A673 (cell line): Measurements from ENCODE around the gene GABRG1. TPM values are rescaled to one million over a fixed set of nuclear protein-coding genes. Genes with fewer than 3 reads are reported as not detected.

ENCODE experiments used
- BruUV-seq: library from RNA; stranded (reverse); fragments of 400-500 nt; replicated peaks from 2 replicates; lab custom pipeline; 2021; lab: Mats Ljungman, UMichigan
- CTCF ChIA-PET: fragments of 300-600 bp; sonication (Branson Sonifier 250); formaldehyde crosslinking; loops from one replicate; lab custom pipeline; 2022; ENCODE audit warnings: antibody characterized with exemption; lab: Charles Lee
- POLR2A ChIA-PET: fragments of 300-600 bp; sonication (Branson Sonifier 250); formaldehyde crosslinking; loops from one replicate; lab custom pipeline; 2022; ENCODE audit warnings: antibody characterized with exemption; ENCODE audit not compliant: low non-redundant PET; lab: Charles Lee
- DNase-seq: peaks from one replicate; pipeline ENCODE4 v3.0.0-alpha.2; 2015; ENCODE audit warnings: low spot score
- H3K27ac ChIP-seq: fragments of 200-600 bp; sonication (generic); 2 replicates; pipeline ENCODE4 v1.5.1; 2016; ENCODE audit warnings: mixed run types, low read depth, mild to moderate bottlenecking, mixed read lengths, antibody characterized with exemption, low read length; ENCODE audit not compliant: poor library complexity, severe bottlenecking
- H3K27me3 ChIP-seq: fragments of 200-600 bp; sonication (generic); replicated peaks from 2 replicates; pipeline ENCODE4 v1.6.1; 2017; ENCODE audit warnings: mixed run types, low read depth, mild to moderate bottlenecking, mixed read lengths, antibody characterized with exemption, low read length; ENCODE audit not compliant: insufficient read depth, poor library complexity
- H3K36me3 ChIP-seq: fragments of 200-600 bp; sonication (generic); 2 replicates; pipeline ENCODE4 v1.6.1; 2016; ENCODE audit warnings: mixed run types, mild to moderate bottlenecking, mixed read lengths, antibody characterized with exemption, low read length; ENCODE audit not compliant: insufficient read depth, poor library complexity, severe bottlenecking
- H3K4me1 ChIP-seq: fragments of 200-600 bp; sonication (generic); 2 replicates; pipeline ENCODE4 v1.6.1; 2017; ENCODE audit warnings: mixed run types, mild to moderate bottlenecking, mixed read lengths, antibody characterized with exemption, low read length; ENCODE audit not compliant: insufficient read depth, poor library complexity, severe bottlenecking
- H3K4me3 ChIP-seq: fragments of 200-600 bp; sonication (generic); 2 replicates; pipeline ENCODE4 v1.5.1; 2016; ENCODE audit warnings: low read depth, mixed run types, mild to moderate bottlenecking, mixed read lengths, low read length; ENCODE audit not compliant: poor library complexity, severe bottlenecking
- H3K9me3 ChIP-seq: fragments of 200-600 bp; sonication (generic); 2 replicates; pipeline ENCODE4 v1.6.1; 2016; ENCODE audit warnings: mixed run types, low read depth, mild to moderate bottlenecking, mixed read lengths, antibody characterized with exemption, low read length; ENCODE audit not compliant: poor library complexity, severe bottlenecking
- EZH2 ChIP-seq: fragments of 200-600 bp; sonication (generic); IDR thresholded peaks from 2 replicates; pipeline ENCODE4 v1.6.1; 2017; ENCODE audit warnings: borderline replicate concordance, low read depth, mild to moderate bottlenecking, mixed read lengths, antibody characterized with exemption, low read length; ENCODE audit not compliant: poor library complexity, severe bottlenecking
- intact Hi-C: fragments of 100-400 bp; cut with micrococcal nuclease; formaldehyde crosslinking; loops from one replicate; pipeline ENCODE4 v1.10.0; 2022; ENCODE audit not compliant: unreplicated experiment
- total RNA-seq: library from RNA; stranded (reverse); gene quantifications from 2 replicates; pipeline ENCODE4 v1.2.3, GENCODE V29; 2021
- TF ChIP-seq, protein P1 (sequence below): fragments of 300-800, 200-600 bp; sonication (generic); conservative IDR thresholded peaks from 2 replicates; pipeline ENCODE4 v1.5.1; 2017; ENCODE audit warnings: low read depth, mild to moderate bottlenecking, antibody characterized with exemption, low read length, moderate library complexity, mixed read lengths

The GABRG1 gene
- total RNA-seq, 1 experiment from 2014 or later: not detected

DNA sequence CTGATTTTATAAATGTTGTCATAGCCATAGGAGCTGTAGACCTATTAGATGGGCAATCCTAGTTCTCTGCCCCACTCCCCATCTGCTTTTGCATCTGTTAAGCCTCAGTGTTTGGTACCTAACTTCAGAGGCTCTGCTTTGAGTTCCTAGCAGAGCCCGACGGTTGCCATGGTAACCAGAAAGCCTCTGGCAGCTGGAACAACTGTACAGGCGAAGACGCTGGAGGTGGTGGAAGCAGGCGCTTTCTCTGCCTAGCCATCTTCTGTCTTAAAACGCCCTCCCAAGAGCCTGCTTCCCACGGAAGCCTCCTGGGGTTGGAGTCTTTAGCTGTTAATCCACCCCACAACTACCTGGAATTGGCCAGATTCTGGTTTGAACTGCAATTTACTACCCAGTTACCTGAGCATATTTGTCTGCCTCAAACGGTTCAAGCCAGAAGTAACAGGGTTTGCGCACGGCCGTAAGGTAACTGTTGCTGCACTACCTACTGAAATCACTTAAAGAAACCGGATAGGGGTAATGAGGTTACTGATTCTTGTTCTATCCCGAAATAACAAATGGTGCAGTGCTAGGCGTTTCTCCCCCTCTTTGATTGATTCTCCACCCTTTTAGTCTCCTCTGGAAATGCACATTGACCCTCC is 1.0 kb upstream of the GABRG1 start:
- H3K27ac ChIP-seq: no peak overlapping the region
- peak; percentile 56 for DNase-seq
- no peaks in the 10 kb centered on the region for H3K36me3 ChIP-seq
- ChIA-PET POLR2A (no interaction called here), CTCF (no interaction called here)
- intact Hi-C loops: loop anchor here (5.0 kb wide), 1 partner anchor 147 kb away; no protein-coding TSS in a partner anchor
- H3K4me3 ChIP-seq: no peak overlapping the region
- peaks cover 4% of the 10 kb centered on the region for H3K4me1 ChIP-seq
- TF ChIP-seq, protein P1, sequence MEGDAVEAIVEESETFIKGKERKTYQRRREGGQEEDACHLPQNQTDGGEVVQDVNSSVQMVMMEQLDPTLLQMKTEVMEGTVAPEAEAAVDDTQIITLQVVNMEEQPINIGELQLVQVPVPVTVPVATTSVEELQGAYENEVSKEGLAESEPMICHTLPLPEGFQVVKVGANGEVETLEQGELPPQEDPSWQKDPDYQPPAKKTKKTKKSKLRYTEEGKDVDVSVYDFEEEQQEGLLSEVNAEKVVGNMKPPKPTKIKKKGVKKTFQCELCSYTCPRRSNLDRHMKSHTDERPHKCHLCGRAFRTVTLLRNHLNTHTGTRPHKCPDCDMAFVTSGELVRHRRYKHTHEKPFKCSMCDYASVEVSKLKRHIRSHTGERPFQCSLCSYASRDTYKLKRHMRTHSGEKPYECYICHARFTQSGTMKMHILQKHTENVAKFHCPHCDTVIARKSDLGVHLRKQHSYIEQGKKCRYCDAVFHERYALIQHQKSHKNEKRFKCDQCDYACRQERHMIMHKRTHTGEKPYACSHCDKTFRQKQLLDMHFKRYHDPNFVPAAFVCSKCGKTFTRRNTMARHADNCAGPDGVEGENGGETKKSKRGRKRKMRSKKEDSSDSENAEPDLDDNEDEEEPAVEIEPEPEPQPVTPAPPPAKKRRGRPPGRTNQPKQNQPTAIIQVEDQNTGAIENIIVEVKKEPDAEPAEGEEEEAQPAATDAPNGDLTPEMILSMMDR: no peak
- no peak for TF ChIP-seq EZH2
- peaks cover 57% of the 10 kb centered on the region for H3K27me3 ChIP-seq
- BruUV-seq: no TSS peak
- H3K9me3 ChIP-seq: no peaks in the 10 kb centered on the region

- intact Hi-C loops: no loop called here
- BruUV-seq: no TSS peak
- H3K4me1 ChIP-seq: no peaks in the 10 kb centered on the region
These were observed 42.2 kb downstream of the GABRG1 start for GRCh38 chr4:46081674-46082073.

DNA sequence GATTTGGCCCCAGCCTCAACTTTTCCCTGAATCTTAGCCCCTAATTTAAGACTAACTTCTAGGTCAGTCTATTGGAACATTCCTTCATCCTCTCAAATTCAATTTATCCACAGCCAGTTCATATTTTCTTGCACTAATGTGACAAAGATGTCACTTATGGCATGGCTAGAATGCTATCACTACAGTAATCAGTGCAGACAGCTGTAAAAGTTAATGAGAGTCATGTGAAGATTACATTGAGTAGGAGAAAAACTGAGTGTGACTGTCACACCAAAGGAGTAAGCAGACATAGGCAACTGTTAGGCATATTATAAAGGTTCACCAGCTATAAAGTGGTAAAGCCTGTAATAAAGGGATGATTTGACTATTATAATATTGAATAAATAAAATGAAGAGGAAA is 42.6 kb downstream of the GABRG1 start:
- no peaks in the 10 kb centered on the region for H3K4me1 ChIP-seq
- H3K27ac ChIP-seq: no peak overlapping the region
- no peaks in the 10 kb centered on the region for H3K9me3 ChIP-seq
- intact Hi-C loops: no loop called here
- ChIA-PET POLR2A (no interaction called here), CTCF (no interaction called here)
- H3K36me3 ChIP-seq: no peaks in the 10 kb centered on the region
- no TSS peak for BruUV-seq
- H3K4me3 ChIP-seq: no peak overlapping the region
- TF ChIP-seq, protein P1: no peak
- TF ChIP-seq EZH2: no peak
- DNase-seq: no peak
- peaks cover 31% of the 10 kb centered on the region for H3K27me3 ChIP-seq

More at GRCh38 chr4:46081674-46082073, 42.2 kb downstream of the GABRG1 start:
- no peak for DNase-seq
- Histone ChIP-seq H3K9me3 (no peaks in the 10 kb centered on the region), H3K27ac (no peak overlapping the region), H3K4me3 (no peak overlapping the region), H3K27me3 (peaks cover 31% of the 10 kb centered on the region), H3K36me3 (no peaks in the 10 kb centered on the region)
- POLR2A ChIA-PET: no interaction called here
- CTCF ChIA-PET: no interaction called here
- TF ChIP-seq, protein P1: no peak
- no peak for TF ChIP-seq EZH2
